GM12874 (cell line): ENCODE data around the gene ZNF564.

Source experiments
- CTCF ChIP-seq: IDR thresholded peaks from 2 replicates; pipeline ENCODE4 v1.5.1; 2011; ENCODE audit warnings: low read depth, mild to moderate bottlenecking, control low read depth, low read length, moderate library complexity; ENCODE audit not compliant: insufficient read depth

ZNF564 gene

GRCh38 chr19:12551060-12551832 lies at the start of gene ZNF564:
Gene ZNF564, minus strand, starts transcription at chr19:12551482. Its CDS starts 150 bp downstream, at chr19:12551332.
- TF ChIP-seq CTCF, result no peak

GRCh38 chr19:12597594-12597993 lies 46.3 kb upstream of the ZNF564 start:
- TF ChIP-seq CTCF, result no peak

GRCh38 chr19:12596927-12597548 lies 45.8 kb upstream of the ZNF564 start:
- TF ChIP-seq CTCF, result no peak

- TF ChIP-seq CTCF, result no peak
Measured at GRCh38 chr19:12596485-12596884, 45.2 kb upstream of the ZNF564 start.

- TF ChIP-seq CTCF, result no peak
Measured at GRCh38 chr19:12581100-12581499, 29.8 kb upstream of the ZNF564 start.

GRCh38 chr19:12580180-12580694 lies 29.0 kb upstream of the ZNF564 start:
- no peak for TF ChIP-seq CTCF

- no peak for TF ChIP-seq CTCF
Measured at GRCh38 chr19:12578641-12579040, 27.4 kb upstream of the ZNF564 start.
